Fibroblast of lung (primary cell): ENCODE results near the gene ST6GALNAC5. TPM values are rescaled to one million over a fixed set of nuclear protein-coding genes. Genes with fewer than 3 reads are reported as not detected.
"Not testable (repeated sequence)": the region's sequence is repeated elsewhere in the genome, so short reads cannot be mapped to it uniquely, and the experiment has no call there.

Experiments
- DNase-seq, 2 donors: peaks; one replicate each; pipeline versions ENCODE4 v3.0.0 to v3.0.0-alpha.2; 2010; ENCODE audit warnings: low read depth in 2 of 2
- H2AFZ ChIP-seq: 2 replicates; pipeline ENCODE4 v1.5.1; 2012; ENCODE audit warnings: low read length, control low read depth, inconsistent platforms
- H3K27ac ChIP-seq: 2 replicates; pipeline ENCODE4 v1.5.1; 2011; ENCODE audit warnings: low read length, control low read depth; ENCODE audit not compliant: insufficient read depth
- H3K27me3 ChIP-seq: 2 replicates; pipeline ENCODE4 v1.5.1; 2011; ENCODE audit warnings: mild to moderate bottlenecking, low read length; ENCODE audit not compliant: control insufficient read depth, insufficient read depth
- H3K36me3 ChIP-seq: 2 replicates; pipeline ENCODE4 v1.5.1; 2011; ENCODE audit warnings: low read length; ENCODE audit not compliant: control insufficient read depth, insufficient read depth
- H3K4me1 ChIP-seq: 2 replicates; pipeline ENCODE4 v1.5.1; 2011; ENCODE audit warnings: low read length; ENCODE audit not compliant: control insufficient read depth, insufficient read depth; ENCODE audit errors: extremely low read depth
- H3K4me2 ChIP-seq: 2 replicates; pipeline ENCODE4 v1.5.1; 2011; ENCODE audit warnings: low read length, control low read depth; ENCODE audit not compliant: insufficient read depth; ENCODE audit errors: extremely low read depth
- H3K4me3 ChIP-seq, 4 experiments: fragments of 200-600 bp in 1 of 4; sonication (generic) in 1 of 4; replicated peaks in 1 of 4; 2 replicates each; pipeline ENCODE4 v1.5.1; 2011 to 2016; ENCODE audit warnings: low read length in 4 of 4, low read depth in 3 of 4, mild to moderate bottlenecking in 3 of 4, control low read depth in 2 of 4, inconsistent platforms in 1 of 4, mixed read lengths in 1 of 4; ENCODE audit not compliant: insufficient read depth in 1 of 4; ENCODE audit errors: control extremely low read depth in 1 of 4
- H3K79me2 ChIP-seq: 2 replicates; pipeline ENCODE4 v1.5.1; 2012; ENCODE audit warnings: mild to moderate bottlenecking, low read length, inconsistent platforms; ENCODE audit not compliant: control insufficient read depth, insufficient read depth
- H3K9ac ChIP-seq: 2 replicates; pipeline ENCODE4 v1.5.1; 2011; ENCODE audit warnings: mild to moderate bottlenecking, low read length, control low read depth; ENCODE audit not compliant: insufficient read depth
- H3K9me3 ChIP-seq: 2 replicates; pipeline ENCODE4 v1.5.1; 2012; ENCODE audit warnings: low read depth, low read length; ENCODE audit not compliant: control insufficient read depth, insufficient read depth
- H4K20me1 ChIP-seq: 2 replicates; pipeline ENCODE4 v1.5.1; 2011; ENCODE audit warnings: low read length; ENCODE audit not compliant: control insufficient read depth, insufficient read depth; ENCODE audit errors: extremely low read depth
- EZH2 ChIP-seq: IDR thresholded peaks from 2 replicates; pipeline ENCODE4 v1.5.1; 2012; ENCODE audit warnings: low read length, control low read depth, mild to moderate bottlenecking; ENCODE audit errors: missing control alignments
- polyA minus RNA-seq: library from RNA; depleted of rRNA, polyadenylated mRNA; stranded (reverse); fragments of >200 nt; gene quantifications from 2 replicates; pipeline ENCODE4 v1.2.3, GENCODE V29; 2011; ENCODE audit warnings: low replicate concordance
- polyA plus RNA-seq, 2 donors: library from polyadenylated mRNA; depleted of rRNA in 1 of 2; stranded (reverse) in 1 of 2; unstranded in 1 of 2; fragments of >200 nt; gene quantifications; 2 replicates each; pipeline ENCODE4 v1.2.1, GENCODE V29; 2011 to 2012; ENCODE audit warnings: missing spikeins in 1 of 2
- total RNA-seq: library from RNA; depleted of rRNA; stranded (reverse); fragments of >200 nt; gene quantifications from 2 replicates; pipeline ENCODE4 v1.2.1, GENCODE V29; 2014
- TF ChIP-seq, protein P1 (sequence below), 2 donors: IDR thresholded peaks in 1 of 2; conservative IDR thresholded peaks in 1 of 2; 1 replicate in 1 of 2; 2 replicates in 1 of 2; pipeline ENCODE4 v1.5.1; 2011 to 2012; ENCODE audit warnings: low read length in 2 of 2, control low read depth in 1 of 2, inconsistent platforms in 1 of 2, low read depth in 1 of 2, mild to moderate bottlenecking in 1 of 2

Gene ST6GALNAC5
- total RNA-seq = 0.83 and 1.3 TPM in 2 replicates
- 0.24 and 0.37 TPM in 2 replicates for polyA plus RNA-seq
- 0.33 and 0.44 TPM in 2 replicates for polyA plus RNA-seq (2012)
- not detected in 2 replicates for polyA minus RNA-seq

GRCh38 chr1:76867342-76868130 is at the start of gene ST6GALNAC5:
TSS of gene ST6GALNAC5 (plus strand) at chr1:76867480.
- TF ChIP-seq, protein P1, sequence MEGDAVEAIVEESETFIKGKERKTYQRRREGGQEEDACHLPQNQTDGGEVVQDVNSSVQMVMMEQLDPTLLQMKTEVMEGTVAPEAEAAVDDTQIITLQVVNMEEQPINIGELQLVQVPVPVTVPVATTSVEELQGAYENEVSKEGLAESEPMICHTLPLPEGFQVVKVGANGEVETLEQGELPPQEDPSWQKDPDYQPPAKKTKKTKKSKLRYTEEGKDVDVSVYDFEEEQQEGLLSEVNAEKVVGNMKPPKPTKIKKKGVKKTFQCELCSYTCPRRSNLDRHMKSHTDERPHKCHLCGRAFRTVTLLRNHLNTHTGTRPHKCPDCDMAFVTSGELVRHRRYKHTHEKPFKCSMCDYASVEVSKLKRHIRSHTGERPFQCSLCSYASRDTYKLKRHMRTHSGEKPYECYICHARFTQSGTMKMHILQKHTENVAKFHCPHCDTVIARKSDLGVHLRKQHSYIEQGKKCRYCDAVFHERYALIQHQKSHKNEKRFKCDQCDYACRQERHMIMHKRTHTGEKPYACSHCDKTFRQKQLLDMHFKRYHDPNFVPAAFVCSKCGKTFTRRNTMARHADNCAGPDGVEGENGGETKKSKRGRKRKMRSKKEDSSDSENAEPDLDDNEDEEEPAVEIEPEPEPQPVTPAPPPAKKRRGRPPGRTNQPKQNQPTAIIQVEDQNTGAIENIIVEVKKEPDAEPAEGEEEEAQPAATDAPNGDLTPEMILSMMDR (conservative IDR thresholded peaks at IDR 0.05 in 1 of 2, IDR thresholded peaks at IDR 0.05 in 1 of 2; ENCODE audit: low read depth in 1 of 2, low read length in 2 of 2) = peak in 1 of 2 donors; percentile 8
- TF ChIP-seq EZH2 = peak; percentile 57
- H3K79me2 ChIP-seq = no peaks in the 10 kb centered on the region
- H3K4me2 ChIP-seq = peak within 1 kb of the TSS; percentile 88
- DNase-seq = peak; percentile 38 to 50
- H3K4me1 ChIP-seq = no peaks in the 10 kb centered on the region
- H4K20me1 ChIP-seq = no peaks in the 10 kb centered on the region
- H3K9me3 ChIP-seq = no peaks in the 10 kb centered on the region
- H3K4me3 ChIP-seq = peak within 1 kb of the TSS; percentile 50 to 66 (median 58)
- H3K27ac ChIP-seq = no peak within 1 kb of the TSS
- no peak within 1 kb of the TSS for H3K9ac ChIP-seq
- no peaks in the 10 kb centered on the region for H3K36me3 ChIP-seq
- H2AFZ ChIP-seq = peak within 1 kb of the TSS; percentile 68
- peaks cover 8% of the 10 kb centered on the region for H3K27me3 ChIP-seq

- no peaks in the 10 kb centered on the region for H3K27me3 ChIP-seq
- no peak overlapping the region for H2AFZ ChIP-seq
- H3K4me2 ChIP-seq = no peak overlapping the region
- no peaks in the 10 kb centered on the region for H3K9me3 ChIP-seq
- H3K27ac ChIP-seq = no peak overlapping the region
- TF ChIP-seq, protein P1 (conservative IDR thresholded peaks at IDR 0.05 in 1 of 2, IDR thresholded peaks at IDR 0.05 in 1 of 2; ENCODE audit: low read depth in 1 of 2, low read length in 2 of 2) = no peak
- no peak for TF ChIP-seq EZH2
- no peak overlapping the region for H3K9ac ChIP-seq
- H4K20me1 ChIP-seq = no peaks in the 10 kb centered on the region
- no peak for DNase-seq
- H3K79me2 ChIP-seq = no peaks in the 10 kb centered on the region
- no peak overlapping the region for H3K4me3 ChIP-seq
- H3K36me3 ChIP-seq = no peaks in the 10 kb centered on the region
- H3K4me1 ChIP-seq = no peaks in the 10 kb centered on the region
These were observed 47.3 kb upstream of the ST6GALNAC5 start for GRCh38 chr1:76820028-76820427.

GRCh38 chr1:76822961-76823360 is 44.3 kb upstream of the ST6GALNAC5 start:
- H3K9ac ChIP-seq, H3K4me1 ChIP-seq, H4K20me1 ChIP-seq, H2AFZ ChIP-seq, H3K36me3 ChIP-seq, H3K4me2 ChIP-seq, H3K4me3 ChIP-seq, H3K27me3 ChIP-seq, H3K79me2 ChIP-seq, H3K27ac ChIP-seq, DNase-seq, H3K9me3 ChIP-seq: not testable (repeated sequence)
